Measurements from ENCODE around the gene POLR2E. TPM values are rescaled to one million over a fixed set of nuclear protein-coding genes. Genes with fewer than 3 reads are reported as not detected.

POLR2E gene
- total RNA-seq, 4 donors from 2014 or later = 87.6 to 264 (median 163) TPM

- Histone ChIP-seq H3K4me3 (replicated peaks in 1 of 3) (no peak overlapping the region), H3K27me3 (no peaks in the 10 kb centered on the region), H3K27ac (no peak overlapping the region), H3K4me1 (peaks cover 5 to 9% of the 10 kb centered on the region in 2 donors), H3K36me3 (peaks cover 33 to 39% of the 10 kb centered on the region in 2 donors), H3K9me3 (no peaks in the 10 kb centered on the region)
- TF ChIP-seq CTCF (IDR thresholded peaks at IDR 0.05) (no peak), POLR2A (IDR thresholded peaks at IDR 0.05) (no peak)
- DNase-seq = no peak
- 95% methylated on average over 15 to 28 of the region's 33 CpGs for WGBS, 2 donors
- intact Hi-C loops (cut with DNase I) = no loop called here
These were observed 32.0 kb upstream of the POLR2E start for GRCh38 chr19:1126984-1127760.

GRCh38 chr19:1125601-1126467 is 30.7 kb upstream of the POLR2E start:
- intact Hi-C loops (cut with DNase I) = no loop called here

GRCh38 chr19:1123885-1124677 is 28.9 kb upstream of the POLR2E start:
- Histone ChIP-seq H3K4me3 (replicated peaks in 1 of 3) (no peak overlapping the region), H3K36me3 (peaks cover 62 to 69% of the 10 kb centered on the region in 2 donors), H3K27me3 (no peaks in the 10 kb centered on the region), H3K27ac (peak overlapping the region in 1 of 3 donors; percentile 17), H3K9me3 (no peaks in the 10 kb centered on the region), H3K4me1 (no peaks in the 10 kb centered on the region)
- TF ChIP-seq CTCF (IDR thresholded peaks at IDR 0.05) = no peak
- no peak for TF ChIP-seq POLR2A (IDR thresholded peaks at IDR 0.05)
- no peak for DNase-seq
- intact Hi-C loops (cut with DNase I) = no loop called here
- WGBS, 2 donors = 92 to 98% methylated on average over 11 to 20 of the region's 23 CpGs

More at GRCh38 chr19:1125601-1126467, 30.7 kb upstream of the POLR2E start:
- no peak overlapping the region for H3K4me3 ChIP-seq (replicated peaks in 1 of 3)
- TF ChIP-seq POLR2A (IDR thresholded peaks at IDR 0.05) (no peak), CTCF (IDR thresholded peaks at IDR 0.05) (no peak)
- no peaks in the 10 kb centered on the region for H3K9me3 ChIP-seq
- H3K4me1 ChIP-seq = peaks cover under 1 to 9% of the 10 kb centered on the region in 2 donors
- no peaks in the 10 kb centered on the region for H3K27me3 ChIP-seq
- whole genome bisulfite sequencing, 2 donors = 92 to 94% methylated on average over 32 to 33 of the region's 33 CpGs
- H3K36me3 ChIP-seq = peaks cover 46 to 53% of the 10 kb centered on the region in 2 donors
- no peak for DNase-seq
- no peak overlapping the region for H3K27ac ChIP-seq

- Histone ChIP-seq H3K4me3 (replicated peaks in 1 of 3) (no peak overlapping the region), H3K27ac (no peak overlapping the region), H3K36me3 (peaks cover 68 to 75% of the 10 kb centered on the region in 2 donors), H3K4me1 (no peaks in the 10 kb centered on the region), H3K27me3 (no peaks in the 10 kb centered on the region), H3K9me3 (no peaks in the 10 kb centered on the region)
- WGBS, 2 donors = 95 to 98% methylated on average over 11 to 19 of the region's 20 CpGs
- no peak for DNase-seq
- no peak for TF ChIP-seq CTCF (IDR thresholded peaks at IDR 0.05)
- no peak for TF ChIP-seq POLR2A (IDR thresholded peaks at IDR 0.05)
- intact Hi-C loops (cut with DNase I) = no loop called here
These were observed 28.2 kb upstream of the POLR2E start for GRCh38 chr19:1123381-1123780.
